HL-60/S4 treated with phorbol 12-myristate 13-acetate at 8.2 ng/mL for 4 days and 3 days (cell line): ENCODE data around the gene RAF1.
"Not testable (repeated sequence)": the region's sequence is repeated elsewhere in the genome, so short reads cannot be mapped to it uniquely, and the experiment has no call there.

Experiments
- in situ Hi-C: fragments of 300-500 bp; cut with MboI; formaldehyde crosslinking; loops from 2 replicates; pipeline ENCODE4 v1.15.0; 2022; ENCODE audit warnings: low sequenced_read_pairs

The RAF1 gene

DNA sequence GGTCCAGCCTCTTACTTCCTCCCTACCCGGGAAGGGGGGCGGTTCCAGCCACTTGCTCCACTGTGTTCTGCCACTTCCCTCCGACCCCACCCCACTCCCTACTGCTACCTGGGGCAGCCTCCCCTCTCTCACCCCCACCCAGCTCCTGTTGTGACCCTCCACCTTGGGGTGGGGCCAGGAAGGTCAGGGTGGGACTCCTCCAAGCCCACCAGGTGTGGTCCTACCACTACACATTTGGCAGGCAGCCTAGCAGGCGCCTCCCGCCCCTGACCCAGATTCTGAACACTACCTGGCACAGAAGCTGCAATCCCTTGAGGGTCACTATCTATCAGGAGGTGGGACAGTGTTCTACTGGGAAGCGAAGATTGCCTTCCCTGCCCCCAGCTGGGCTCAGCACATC lies 13.7 kb upstream of the RAF1 start:
- in situ Hi-C loops, result no loop called here

DNA sequence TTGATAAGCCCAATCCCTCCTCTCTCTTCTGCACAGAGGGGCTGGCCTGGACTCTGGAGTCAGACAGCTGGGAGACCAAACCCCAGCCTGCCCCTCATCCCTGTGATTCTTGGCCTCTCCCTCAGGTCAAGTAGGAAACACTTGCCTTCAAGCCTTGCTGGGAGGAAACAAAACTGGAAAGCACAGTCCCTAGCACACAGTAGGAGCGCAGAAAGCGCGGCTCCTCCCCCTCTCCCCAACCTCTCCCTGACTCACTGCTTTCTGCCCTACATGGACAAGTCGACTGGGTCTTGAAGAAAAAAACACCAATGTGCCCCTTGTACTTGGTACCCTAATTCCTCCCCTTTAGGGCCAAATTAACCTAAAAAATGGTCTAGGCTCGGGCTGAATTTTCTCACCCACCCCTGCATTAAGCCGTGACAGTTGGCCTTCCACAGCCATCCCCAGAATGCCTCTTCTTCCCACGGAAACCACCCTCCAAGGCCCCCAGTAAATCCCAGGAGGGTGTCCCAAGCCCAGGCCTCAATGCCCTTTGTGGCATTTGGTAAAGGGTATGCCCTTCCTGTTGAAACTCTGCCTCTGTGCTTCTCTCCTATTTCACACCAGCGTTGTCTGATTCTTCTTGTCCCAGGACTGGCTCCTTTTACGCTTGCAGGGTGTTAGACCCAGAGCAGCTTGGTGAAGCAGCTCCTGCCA lies 11.3 kb upstream of the RAF1 start:
- in situ Hi-C loops, result no loop called here

DNA sequence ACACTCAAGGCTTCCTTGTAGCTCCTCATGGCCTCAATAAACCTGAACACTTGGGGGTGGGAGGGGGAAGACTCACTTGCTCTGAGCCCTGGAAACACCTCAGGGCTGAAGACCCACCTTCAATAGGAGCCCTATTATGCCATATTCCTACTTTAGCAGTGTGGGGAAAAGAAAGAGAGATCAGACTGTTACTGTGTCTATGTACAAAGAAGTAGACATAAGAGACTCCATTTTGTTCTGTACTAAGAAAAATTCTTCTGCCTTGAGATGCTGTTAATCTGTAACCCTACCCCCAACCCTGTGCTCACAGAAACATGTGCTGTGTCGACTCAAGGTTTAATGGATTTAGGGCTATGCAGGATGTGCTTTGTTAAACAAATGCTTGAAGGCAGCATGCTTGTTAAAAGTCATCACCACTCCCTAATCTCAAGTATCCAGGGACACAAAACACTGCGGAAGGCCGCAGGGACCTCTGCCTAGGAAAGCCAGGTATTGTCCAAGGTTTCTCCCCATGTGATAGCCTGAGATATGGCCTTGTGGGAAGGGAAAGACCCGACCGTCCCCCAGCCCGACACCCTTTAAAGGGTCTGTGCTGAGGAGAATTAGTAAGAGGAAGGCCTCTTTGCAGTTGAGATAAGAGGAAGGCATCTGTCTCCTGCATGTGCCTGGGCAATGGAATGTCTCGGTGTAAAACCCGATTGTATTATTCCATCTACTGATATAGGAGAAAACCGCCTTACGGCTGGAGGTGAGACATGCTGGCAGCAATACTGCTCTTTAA lies 10.2 kb upstream of the RAF1 start:
- in situ Hi-C loops, result not testable (repeated sequence)

DNA sequence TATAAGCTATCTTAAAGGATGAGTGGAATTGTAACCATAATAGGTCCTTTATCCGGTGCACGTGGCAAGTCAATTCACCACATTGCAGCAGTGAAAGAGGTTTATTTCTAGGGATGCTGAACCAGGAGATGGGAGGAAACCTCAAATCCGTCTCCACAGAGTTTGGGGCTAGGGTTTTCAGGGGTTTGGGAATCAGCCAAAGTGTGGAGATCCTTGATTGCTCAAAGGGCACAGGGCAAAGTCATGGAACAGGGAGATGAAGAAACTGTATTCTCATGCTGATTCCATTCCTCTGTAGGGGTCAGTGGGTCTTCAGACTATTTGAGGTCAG lies 7.2 kb upstream of the RAF1 start:
- in situ Hi-C loops, result no loop called here

DNA sequence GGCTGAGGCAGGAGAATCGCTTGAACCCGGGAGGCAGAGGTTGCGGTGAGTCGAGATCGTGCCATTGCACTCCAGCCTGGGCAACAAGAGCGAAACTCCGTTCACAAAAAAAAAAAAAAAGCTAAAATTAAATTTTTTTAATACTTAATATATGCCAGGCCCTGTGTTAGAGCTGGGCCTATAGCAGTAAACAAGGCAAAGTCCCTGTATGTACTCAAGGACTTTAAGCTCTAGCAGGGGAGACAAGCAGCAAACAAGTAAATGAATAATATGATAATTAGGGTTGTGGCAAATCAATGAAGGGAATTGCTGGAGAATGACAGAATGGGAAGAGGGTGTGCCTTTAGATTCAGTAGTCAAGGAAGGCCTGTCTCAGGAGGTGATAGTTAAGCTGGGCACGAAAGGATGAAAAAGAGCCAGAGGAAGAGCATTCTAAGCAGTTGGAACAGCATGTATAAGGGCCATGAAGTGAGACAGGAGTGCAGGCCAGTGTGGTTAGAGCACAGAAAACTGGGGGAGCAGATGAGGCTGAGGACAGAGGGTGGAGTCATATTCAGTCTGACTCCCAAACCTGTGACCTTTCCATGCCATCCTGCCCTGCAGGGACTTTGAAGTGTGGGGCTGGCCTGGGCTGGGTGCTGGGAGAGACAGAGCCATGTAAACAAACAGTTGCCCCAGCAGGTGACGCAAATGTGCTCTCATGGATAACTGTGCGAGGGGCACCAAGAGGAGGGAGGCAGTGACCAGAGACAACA lies 6.6 kb upstream of the RAF1 start:
- in situ Hi-C loops, result no loop called here

DNA sequence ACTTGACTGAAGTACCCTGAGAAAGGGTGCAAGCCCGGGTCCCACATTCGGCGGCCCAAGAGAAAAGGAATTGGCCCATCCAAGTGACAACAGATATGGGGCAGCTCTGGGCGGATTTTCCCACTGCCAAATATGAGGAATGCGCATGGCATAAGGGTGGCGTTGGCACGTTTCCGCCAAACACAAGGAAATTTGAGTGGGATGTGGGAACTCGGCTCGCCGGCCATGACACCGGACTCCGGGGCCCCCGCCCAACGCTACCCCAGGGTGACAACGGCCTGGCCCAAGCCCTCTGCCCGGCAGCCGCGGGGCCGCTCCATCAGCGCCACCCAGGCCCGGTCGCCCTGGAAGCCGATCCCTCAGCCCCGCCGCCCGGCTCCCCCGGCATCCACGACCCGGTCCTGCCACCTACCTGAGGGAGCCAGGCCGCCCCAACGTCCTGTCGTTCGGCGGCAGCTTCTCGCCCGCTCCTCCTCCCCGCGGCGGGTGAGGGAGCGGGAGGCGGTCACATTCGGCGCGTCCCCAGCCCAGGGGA lies 449 bp downstream of the RAF1 start:
- in situ Hi-C loops, result no loop called here

DNA sequence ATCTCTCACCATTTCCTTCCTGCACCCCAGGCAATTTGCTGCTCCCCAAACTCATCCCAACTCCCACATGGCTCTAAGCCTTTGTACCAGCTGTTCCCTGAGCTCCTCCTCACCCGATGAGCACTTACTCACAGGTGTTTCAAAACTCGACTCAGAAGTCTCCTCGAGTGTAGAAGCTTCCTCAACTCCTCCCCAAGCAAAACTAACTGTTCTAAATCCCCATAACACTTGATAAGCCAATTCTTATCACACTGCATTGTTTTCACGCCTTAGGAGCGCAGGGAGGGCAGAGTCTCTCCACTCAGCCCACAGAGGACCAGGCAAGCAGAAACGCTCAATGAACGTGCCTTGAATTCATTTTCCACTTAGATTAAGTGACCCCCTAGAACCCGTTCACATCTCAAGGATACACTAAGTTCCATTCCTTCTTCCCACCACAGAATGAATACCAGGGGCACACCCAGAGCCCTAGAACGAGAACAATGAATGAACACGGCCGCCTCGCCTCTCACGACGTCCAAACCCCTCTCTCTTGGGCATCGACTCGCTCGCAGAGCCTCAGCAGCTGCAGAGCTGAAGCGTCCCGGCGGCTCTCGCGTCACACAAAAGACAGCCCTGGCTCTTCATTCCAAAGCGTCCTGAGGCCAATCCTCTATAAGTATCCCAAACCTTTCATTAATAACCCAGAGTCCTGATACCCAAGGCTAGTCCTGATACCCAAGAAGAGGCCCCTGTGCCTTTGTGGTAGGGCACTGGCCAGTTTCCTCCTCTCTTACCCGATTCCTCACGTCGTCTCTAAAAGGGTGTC lies 1.1 kb downstream of the RAF1 start:
- in situ Hi-C loops, result no loop called here

DNA sequence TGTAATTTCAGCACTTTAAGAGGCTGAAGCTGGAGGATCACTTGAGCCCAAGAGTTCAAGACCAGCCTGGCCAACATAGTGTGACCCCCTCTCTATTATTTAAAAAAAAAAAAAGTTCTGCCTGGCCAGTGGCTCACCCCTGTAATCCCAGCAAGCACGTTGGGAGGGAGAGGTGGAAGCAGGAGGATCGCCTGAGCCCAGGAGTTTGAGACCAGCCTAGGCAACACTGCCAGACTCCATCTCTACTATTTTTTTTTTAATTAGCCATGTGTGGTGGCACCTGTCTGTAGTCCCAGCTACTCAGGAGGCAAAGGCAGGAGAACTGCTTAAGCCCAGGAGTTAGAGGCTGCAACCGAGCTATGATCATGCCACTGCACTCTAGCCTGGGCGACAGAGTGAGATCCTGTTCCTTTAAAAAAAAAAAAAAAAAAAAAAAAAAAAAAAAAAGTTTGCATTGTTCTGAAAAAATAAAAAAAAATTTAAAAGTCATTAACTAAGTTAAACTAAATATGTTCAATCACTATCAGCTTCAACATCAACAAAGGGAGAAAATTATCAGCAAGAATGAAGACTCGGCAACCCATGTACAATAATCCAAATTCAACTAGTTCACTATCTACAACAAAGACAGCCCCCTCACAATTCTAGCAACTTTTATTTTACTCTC lies 1.9 kb downstream of the RAF1 start:
- in situ Hi-C loops, result no loop called here

DNA sequence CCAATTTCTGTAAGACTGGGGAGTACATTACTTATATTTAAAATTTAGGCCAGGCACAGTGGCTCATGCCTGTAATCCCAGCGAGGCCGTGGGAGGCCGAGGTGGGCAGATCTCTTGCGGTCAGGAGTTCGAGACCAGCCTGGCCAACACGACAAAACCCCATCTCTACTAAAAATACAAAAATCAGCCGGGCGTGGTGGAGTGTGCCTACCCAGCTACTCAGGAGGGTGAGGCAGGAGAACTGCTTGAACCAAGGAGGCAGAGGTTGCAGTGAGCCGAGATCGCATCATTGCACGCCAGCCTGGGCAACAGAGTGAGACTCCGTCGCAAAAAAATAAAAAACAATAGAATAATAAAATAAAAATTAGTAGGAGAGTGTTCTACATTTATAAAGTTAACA lies 2.5 kb downstream of the RAF1 start:
- in situ Hi-C loops, result not testable (repeated sequence)

DNA sequence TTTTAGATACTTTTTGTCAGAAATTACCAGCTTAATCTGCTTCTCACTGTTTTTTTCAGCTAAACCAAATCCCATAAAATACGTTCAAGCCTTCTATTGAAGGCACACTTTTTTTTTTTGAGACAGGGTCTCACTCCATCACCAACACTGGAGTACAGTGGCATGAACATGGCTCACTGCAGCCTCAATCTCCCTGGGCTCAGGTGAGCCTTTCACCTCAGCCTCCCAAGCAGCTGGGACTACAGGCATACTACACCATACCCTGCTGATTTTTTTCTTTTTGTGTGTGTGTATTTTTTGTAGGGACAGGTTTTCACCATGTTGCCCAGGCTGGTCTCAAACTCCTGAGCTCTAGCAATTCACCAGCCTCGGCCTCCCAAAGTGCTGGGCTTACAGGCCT lies 3.7 kb downstream of the RAF1 start:
- in situ Hi-C loops, result no loop called here

DNA sequence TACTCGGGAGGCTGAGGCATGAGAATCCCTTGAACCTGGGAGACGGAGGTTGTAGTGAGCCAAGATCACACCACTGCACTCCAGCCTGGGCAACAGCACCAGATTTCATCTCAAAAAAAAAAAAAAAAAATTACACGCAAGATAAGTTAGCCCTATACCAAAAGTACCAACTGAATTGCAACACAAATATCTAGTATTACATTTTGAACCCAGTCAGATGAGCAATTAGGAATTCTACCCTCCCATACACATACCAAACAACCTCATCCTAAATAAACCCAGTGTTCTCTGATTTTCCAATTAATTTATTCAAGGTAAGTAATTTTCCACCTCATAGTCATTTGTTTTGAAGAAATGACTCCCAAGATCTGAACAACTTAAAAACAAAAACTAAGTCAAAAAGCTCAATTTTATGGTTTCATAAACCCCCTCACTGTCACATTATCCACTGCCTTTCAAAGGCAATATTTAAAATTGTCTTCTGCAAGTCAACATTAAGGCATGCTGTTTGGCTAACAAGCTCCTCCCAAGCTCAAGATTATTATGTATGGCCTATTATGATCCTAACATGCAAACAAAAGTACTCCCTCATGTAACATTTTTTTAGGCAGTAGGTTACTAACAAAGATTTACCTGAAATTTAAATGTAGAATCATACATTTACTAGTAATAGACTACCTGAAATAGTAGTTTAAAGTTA lies 4.5 kb downstream of the RAF1 start:
- in situ Hi-C loops, result no loop called here

DNA sequence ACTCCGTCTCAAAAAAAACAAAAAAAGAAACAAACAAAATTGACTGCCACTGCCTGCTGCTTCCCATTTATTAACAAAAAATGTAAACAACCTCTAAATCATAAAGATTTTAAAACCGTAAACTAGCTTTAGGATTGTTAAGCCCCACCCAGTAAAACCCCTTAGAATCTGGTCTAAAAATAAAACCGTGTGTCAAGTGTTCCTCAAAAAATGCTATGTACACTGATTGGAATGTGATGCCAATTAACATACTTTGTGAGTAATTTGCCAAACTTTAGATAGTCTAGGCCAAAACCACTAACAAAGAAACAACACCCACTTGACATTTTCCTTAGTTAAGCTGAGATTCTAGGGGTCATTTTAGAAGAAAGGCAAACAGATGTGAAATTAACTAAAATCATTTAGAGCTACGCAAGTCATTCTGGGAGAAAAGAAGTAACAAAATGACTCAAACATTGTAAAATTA lies 5.3 kb downstream of the RAF1 start:
- in situ Hi-C loops, result no loop called here

DNA sequence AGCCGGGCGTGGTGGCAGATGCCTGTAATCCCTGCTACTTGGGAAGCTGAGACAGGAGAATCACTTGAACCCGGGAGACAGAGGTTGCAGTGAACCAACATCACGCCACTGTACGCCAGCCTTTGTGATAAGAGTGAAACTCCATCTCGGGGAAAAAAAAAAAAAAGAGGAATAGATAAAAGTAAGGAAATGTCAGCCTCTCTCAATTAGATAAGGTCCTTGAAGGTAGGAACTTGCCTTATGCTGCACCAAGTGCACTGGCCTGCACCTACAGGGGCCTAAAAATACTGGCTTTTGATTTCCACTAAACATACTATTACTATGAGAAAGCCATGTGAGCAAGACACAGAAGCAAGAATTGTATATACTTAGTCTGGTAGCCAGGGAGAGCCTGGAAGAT lies 7.1 kb downstream of the RAF1 start:
- in situ Hi-C loops, result no loop called here

DNA sequence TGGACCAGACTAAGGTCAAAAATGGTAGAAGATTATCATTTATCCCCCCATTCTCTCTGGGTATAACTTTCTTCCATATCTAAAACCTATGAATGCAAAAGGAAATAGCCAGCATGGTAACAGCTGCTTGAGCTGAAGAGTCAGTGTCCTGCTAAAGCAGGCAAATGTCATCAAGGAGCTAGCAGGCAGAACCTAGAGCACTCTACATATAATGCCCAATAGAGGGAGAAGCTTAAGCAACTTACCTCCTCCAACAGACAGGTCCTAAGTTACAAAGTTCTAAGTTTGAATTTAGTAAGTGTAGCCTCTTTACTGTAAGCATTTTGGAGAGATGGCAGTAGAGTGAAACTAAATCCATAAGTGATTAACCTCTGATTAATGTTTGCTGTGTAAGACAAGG lies 7.7 kb downstream of the RAF1 start:
- in situ Hi-C loops, result no loop called here

DNA sequence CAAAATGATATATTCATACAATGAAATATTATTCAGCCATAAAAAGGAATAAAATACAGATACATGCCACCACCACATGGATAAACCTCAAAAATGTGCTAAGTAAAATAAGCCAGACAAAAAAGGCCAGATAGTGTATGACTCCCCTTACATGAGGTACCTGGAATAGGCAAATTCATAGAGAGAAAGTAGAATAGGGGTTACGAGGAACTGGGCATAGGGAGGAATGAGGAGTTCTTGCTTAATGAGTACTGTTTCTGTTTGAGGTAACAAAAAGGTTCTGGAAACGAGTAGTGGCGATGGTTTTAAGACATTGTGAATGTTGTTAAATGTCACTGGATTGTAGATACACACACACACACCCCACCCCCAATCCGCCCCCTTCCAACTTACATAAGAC lies 8.2 kb downstream of the RAF1 start:
- in situ Hi-C loops, result no loop called here

DNA sequence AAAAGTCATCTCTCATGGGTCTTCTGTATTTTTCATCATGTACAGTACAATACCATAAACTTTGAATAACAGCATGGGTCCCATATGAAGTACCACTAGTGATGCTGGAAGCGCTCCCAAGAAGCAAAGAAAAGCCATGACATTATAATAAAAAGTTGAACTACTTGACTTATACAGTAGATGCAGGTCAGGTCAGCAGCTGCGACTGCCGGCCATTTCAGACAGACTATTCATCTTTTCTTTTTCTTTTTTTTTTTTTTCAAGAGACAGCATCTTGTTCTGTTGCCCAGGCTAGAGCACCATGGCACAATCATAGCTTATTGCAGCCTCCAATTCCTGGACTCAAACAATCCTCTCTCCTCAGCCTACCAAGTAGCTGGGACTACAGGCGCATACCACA lies 10.2 kb downstream of the RAF1 start:
- in situ Hi-C loops, result no loop called here

DNA sequence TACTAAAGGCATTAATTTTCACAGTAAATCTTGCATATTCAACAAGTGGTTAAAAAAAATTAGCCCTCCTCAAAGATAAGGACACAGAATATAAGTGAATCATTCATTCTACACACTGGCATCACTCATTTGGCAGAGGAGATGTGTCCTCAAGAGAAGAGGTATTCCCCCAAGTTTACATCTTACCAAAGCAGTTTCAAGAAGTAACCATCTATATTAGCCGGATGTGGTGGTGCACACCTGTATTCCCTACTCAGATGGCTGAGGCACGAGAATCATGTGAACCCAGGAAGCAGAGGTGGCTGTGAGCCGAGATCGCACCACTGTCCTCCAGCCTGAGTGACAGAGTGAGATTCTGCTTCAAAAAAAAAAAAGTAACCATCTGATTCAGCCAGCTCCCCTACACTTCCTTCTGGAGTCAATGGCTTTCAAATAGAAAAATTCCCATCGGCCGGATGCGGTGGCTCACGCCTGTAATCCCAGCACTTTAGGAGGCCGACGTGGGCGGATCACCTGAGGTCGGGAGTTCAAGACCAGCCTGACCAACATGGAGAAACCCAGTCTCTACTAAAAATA lies 15.4 kb downstream of the RAF1 start:
- in situ Hi-C loops, result no loop called here

DNA sequence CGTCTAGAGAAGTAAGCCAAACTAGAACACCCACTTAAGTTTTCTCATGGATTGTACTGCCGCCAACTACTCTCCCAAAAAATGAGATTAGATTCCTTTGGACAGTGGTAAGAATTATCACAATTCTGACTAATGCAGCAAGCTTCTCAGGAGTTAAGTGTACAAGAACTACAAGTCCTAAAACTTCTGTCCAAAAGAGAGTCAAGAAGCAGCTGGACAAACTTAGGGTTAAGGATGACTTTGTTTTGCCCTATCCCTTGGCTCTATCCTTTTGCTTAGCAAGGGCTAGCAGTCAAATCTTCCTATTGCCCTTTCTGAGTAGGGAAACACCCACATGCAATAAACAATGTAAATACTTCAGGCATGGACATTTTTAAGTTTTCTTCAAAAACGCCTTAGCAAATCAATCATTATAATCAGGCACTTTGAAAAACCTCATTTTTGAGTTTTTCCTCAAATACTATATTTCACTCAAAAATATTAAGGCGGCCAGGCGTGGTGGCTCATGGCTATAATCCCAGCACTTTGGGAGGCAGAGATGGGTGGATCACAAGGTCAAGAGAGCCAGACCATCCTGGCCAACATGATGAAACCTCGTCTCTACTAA lies 19.5 kb downstream of the RAF1 start:
- in situ Hi-C loops, result no loop called here

DNA sequence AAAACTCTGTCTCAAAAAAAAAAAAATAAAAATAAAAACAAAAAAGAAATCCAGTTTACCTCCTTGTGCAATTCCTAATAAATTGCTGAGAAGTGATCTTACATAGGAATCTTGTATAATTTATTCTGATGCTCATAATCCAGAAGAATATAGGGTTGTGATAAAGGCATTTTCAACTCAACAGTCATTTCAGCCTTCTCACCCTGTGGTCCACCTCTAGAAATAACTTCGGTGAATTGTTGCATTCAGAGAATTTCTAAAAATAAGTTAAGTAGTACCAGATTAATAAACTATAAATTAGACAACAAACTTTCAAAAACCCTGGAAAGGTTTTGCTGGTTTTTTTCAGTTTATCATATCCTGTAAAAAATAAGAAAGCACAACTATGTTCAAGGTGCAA lies 20.2 kb downstream of the RAF1 start:
- in situ Hi-C loops, result no loop called here
